ENCODE results near the gene SEZ6L2. TPM values are rescaled to one million over a fixed set of nuclear protein-coding genes. Genes with fewer than 3 reads are reported as not detected.
A peak's percentile ranks its signal among the peaks of the same experiment; 100 is the strongest.

The SEZ6L2 gene
- polyA plus RNA-seq, 1 experiment, result 19.3 TPM

DNA sequence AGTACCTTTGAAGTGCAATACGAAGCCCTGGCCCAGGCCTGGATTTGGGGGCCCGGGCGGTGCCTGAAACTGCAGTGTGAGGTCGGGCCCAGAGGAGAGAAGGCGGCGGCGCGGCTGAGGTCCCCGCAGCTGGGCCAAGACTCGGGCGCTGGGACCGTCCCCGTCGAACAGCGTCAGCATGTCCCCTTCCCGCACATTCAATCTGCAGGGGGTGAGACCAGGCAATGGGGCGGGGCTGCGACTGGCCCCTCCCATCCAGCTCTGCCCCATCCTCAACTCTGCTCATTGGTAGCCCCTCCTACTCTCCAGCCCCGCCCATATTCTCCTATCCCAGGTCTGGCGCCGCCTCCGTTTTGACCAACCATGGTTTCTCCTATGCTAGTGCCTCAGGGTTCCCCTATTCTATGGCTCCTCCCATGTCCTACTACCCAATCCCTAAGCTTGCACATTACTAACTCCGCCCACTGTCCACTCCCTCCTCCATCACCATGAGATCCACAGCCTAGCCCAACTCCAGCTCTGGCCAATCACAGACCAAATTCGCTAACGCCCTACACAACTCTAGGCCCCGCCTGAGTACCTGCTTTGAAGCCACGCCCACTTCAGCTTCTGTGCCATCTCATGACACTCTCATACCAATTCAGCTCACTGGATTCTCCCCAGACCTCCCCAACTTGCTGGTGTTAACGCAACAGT, 21.9 kb downstream of the SEZ6L2 start:
- TF ChIP-seq, protein P1, sequence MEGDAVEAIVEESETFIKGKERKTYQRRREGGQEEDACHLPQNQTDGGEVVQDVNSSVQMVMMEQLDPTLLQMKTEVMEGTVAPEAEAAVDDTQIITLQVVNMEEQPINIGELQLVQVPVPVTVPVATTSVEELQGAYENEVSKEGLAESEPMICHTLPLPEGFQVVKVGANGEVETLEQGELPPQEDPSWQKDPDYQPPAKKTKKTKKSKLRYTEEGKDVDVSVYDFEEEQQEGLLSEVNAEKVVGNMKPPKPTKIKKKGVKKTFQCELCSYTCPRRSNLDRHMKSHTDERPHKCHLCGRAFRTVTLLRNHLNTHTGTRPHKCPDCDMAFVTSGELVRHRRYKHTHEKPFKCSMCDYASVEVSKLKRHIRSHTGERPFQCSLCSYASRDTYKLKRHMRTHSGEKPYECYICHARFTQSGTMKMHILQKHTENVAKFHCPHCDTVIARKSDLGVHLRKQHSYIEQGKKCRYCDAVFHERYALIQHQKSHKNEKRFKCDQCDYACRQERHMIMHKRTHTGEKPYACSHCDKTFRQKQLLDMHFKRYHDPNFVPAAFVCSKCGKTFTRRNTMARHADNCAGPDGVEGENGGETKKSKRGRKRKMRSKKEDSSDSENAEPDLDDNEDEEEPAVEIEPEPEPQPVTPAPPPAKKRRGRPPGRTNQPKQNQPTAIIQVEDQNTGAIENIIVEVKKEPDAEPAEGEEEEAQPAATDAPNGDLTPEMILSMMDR (IDR thresholded peaks at IDR 0.05; ENCODE audit: insufficient read depth, low read depth, low read length), result no peak
- Histone ChIP-seq H3K36me3 (ENCODE audit: control insufficient read depth, insufficient read depth, low read length) (no peaks in the 10 kb centered on the region), H3K4me3 (ENCODE audit: low read depth, low read length) (no peak overlapping the region), H3K27me3 (ENCODE audit: control insufficient read depth, insufficient read depth, low read length) (peaks cover 4% of the 10 kb centered on the region; the same call in 1 of the 2 replicates)
- POLR2A ChIA-PET, result no interaction called here
- no peak for DNase-seq (ENCODE audit: low read depth)
- CTCF ChIA-PET, result interaction anchor here (1.7 to 2.5 kb wide), 2 partner anchors 13 to 29 kb away, joined by 4 to 10 read pairs; no protein-coding TSS in a partner anchor

DNA sequence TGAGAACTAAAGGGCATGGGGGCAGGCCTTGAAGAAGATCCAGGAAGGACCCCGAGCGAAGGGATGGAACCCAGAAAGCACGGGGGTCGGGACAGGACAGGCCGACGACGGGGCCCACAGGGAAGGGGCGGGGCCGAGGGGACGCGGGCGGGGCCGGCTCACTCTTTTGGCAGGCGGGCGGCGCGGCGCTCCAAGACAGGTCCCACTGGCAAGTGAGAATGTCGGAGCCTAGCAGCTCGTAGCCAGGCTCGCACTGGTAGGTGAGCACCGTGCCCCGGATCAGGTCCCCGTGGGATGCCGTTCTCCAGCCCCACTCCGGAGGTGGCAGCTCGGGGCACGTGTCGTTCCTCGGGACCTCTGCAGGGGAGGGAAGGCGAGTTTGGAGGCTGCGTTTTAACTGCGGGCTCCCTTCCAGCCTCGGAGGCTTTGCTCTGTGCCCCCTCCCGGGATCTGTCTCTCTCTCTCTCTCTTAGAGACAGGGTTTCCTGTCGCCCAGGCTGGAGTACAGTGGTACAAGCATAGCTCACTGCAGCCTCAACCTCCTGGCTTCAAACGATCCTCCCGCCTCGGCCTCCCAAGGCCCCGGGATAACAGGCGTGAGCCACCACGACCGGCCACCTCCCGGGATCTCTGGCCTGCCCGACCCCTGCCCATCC, 22.6 kb downstream of the SEZ6L2 start:
- ChIA-PET CTCF (interaction anchor here (1.7 to 2.5 kb wide), 2 partner anchors 13 to 28 kb away, joined by 4 to 10 read pairs; no protein-coding TSS in a partner anchor), POLR2A (no interaction called here)
- TF ChIP-seq, protein P1 (IDR thresholded peaks at IDR 0.05; ENCODE audit: insufficient read depth, low read depth, low read length), result no peak
- H3K4me3 ChIP-seq (ENCODE audit: low read depth, low read length), result peak overlapping the region; percentile 32
- H3K27me3 ChIP-seq (ENCODE audit: control insufficient read depth, insufficient read depth, low read length), result peaks cover 4% of the 10 kb centered on the region; the same call in 1 of the 2 replicates
- no peaks in the 10 kb centered on the region for H3K36me3 ChIP-seq (ENCODE audit: control insufficient read depth, insufficient read depth, low read length)
- no peak for DNase-seq (ENCODE audit: low read depth)

DNA sequence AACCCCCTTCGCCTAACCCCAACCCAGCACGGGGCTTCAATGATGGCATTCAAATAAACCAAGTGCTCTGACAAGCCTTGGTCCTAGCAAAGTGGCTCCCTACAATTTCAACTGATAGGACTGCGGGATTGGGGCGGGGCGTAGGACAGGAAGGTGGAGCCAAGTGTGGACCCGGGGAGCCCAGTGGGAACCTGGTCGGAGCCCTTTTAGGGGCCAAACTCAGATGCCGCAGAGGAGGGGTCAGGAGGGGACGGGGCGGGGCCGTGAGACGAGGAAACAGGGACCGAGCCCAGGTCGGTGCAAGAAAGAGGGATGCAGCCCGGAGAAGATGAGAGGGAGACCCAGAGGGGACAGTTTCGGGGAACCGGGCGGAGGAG, 23.1 kb downstream of the SEZ6L2 start:
- TF ChIP-seq, protein P1 (IDR thresholded peaks at IDR 0.05; ENCODE audit: insufficient read depth, low read depth, low read length), result no peak
- CTCF ChIA-PET, result interaction anchor here (1.7 to 2.5 kb wide), 2 partner anchors 12 to 28 kb away, joined by 4 to 10 read pairs; no protein-coding TSS in a partner anchor
- Histone ChIP-seq H3K4me3 (ENCODE audit: low read depth, low read length) (peak overlapping the region; percentile 32), H3K27me3 (ENCODE audit: control insufficient read depth, insufficient read depth, low read length) (peaks cover 4% of the 10 kb centered on the region; the same call in 1 of the 2 replicates), H3K36me3 (ENCODE audit: control insufficient read depth, insufficient read depth, low read length) (no peaks in the 10 kb centered on the region)
- POLR2A ChIA-PET, result no interaction called here
- no peak for DNase-seq (ENCODE audit: low read depth)

DNA sequence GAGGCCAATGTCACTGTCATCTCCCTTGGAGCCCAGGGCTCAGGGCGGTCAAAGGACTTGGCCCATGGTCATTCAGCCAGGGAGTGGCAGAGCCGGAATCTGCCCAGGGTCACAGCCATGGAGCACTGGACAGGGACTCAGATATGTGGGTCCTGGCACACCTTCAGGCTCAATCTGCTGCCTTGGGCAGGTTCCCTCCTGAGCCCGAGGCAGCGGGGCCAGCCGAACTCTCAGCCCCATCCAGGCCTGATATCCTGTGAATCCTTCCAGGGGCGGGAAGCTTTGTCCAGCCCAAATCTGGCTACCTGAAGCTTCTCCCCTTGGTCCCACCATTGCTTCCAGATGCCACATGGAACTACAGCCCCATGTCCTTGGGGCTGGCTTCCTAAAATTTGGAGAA, 24.1 kb downstream of the SEZ6L2 start:
- Histone ChIP-seq H3K4me3 (ENCODE audit: low read depth, low read length) (no peak overlapping the region), H3K36me3 (ENCODE audit: control insufficient read depth, insufficient read depth, low read length) (no peaks in the 10 kb centered on the region), H3K27me3 (ENCODE audit: control insufficient read depth, insufficient read depth, low read length) (peaks cover 4% of the 10 kb centered on the region; the same call in 1 of the 2 replicates)
- no peak for DNase-seq (ENCODE audit: low read depth)
- TF ChIP-seq, protein P1 (IDR thresholded peaks at IDR 0.05; ENCODE audit: insufficient read depth, low read depth, low read length), result no peak
- POLR2A ChIA-PET, result no interaction called here
- CTCF ChIA-PET, result interaction anchor here (2.5 kb wide), 1 partner anchor 11 kb away, joined by 10 read pairs; no protein-coding TSS in a partner anchor

DNA sequence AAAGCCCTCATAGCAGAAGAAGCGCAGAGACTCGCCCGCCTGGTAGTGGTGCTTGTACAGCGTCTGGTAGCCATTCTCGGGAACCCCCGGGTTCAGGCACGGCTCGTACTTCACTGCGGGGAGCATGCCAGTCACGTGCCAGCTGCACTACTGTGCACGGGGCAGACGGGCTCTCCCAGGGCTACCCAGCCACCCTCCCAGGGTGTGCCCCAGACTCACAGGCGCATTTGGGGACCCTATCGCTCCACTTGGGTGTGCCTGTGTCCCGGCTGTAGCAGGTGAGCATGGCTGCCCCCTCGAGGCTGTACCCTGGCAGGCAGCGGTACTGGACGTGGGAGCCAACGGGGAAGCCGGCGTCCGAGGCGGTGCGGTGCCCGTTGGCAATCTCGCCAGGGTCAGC, 26.0 kb downstream of the SEZ6L2 start:
- CTCF ChIA-PET, result no interaction called here
- POLR2A ChIA-PET, result no interaction called here
- Histone ChIP-seq H3K36me3 (ENCODE audit: control insufficient read depth, insufficient read depth, low read length) (no peaks in the 10 kb centered on the region), H3K4me3 (ENCODE audit: low read depth, low read length) (no peak overlapping the region), H3K27me3 (ENCODE audit: control insufficient read depth, insufficient read depth, low read length) (peaks cover 4% of the 10 kb centered on the region; the same call in 1 of the 2 replicates)
- no peak for DNase-seq (ENCODE audit: low read depth)
- TF ChIP-seq, protein P1 (IDR thresholded peaks at IDR 0.05; ENCODE audit: insufficient read depth, low read depth, low read length), result no peak
